Astrocyte of the spinal cord (primary cell): Measurements from ENCODE around the gene ADAMTSL3.
A peak's percentile ranks its signal among the peaks of the same experiment; 100 is the strongest.

ENCODE experiments used
- DNase-seq: peaks from one replicate; pipeline ENCODE4 v3.0.0; 2011; ENCODE audit warnings: low read depth, low spot score
- H3K4me3 ChIP-seq: 2 replicates; pipeline ENCODE4 v1.5.1; 2011; ENCODE audit warnings: low read depth, mild to moderate bottlenecking, low read length, moderate library complexity
- CTCF ChIP-seq: IDR thresholded peaks from 2 replicates; pipeline ENCODE4 v1.5.1; 2012; ENCODE audit warnings: low read depth, mild to moderate bottlenecking, low read length, inconsistent platforms
- in situ Hi-C: cut with HindIII; loops from 2 replicates; pipeline ENCODE4 v1.10.0; 2017; ENCODE audit warnings: low sequenced_read_pairs

ADAMTSL3 gene

DNA sequence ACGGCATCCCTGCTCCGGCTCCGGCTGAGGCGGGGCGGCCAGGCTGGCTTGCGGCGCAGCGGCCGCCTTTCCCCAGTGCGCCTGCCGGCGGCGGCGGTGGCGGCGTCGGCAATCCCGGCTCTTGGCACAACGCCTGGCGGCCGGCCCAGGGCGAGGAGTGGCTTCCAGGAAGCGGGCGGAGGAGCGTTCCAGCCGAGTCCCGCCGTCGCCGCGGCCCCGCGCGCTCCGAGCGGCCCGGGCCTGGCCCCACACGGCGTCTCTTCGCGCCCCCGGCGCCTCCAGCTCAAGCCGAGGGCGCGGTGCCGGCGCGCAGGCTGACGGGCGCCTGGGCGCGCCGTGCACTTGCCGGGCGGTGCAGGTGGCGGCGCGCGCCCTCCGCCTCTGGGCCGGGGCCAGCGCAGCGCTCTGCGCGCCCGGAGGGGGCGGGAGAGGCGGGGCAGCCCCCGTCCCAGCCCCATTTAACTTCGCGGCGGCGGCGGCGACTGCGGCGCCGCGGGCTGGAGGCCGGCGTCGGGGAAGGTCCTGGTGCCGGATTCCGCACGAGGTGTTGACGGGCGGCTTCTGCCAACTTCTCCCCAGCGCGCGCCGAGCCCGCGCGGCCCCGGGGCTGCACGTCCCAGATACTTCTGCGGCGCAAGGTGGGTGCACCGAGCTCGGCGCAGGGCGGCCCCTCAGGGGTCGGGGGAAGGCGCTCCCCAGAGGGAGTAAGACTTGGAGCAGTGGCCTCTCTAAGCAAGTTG lies at the start of gene ADAMTSL3:
TSS of gene ADAMTSL3 (plus strand) at position 485 of the 740 bp plus-strand sequence. CDS start 1,639 bp downstream, outside the sequence.
- in situ Hi-C loops, result no loop called here
- no peak within 1 kb of the TSS for H3K4me3 ChIP-seq
- TF ChIP-seq CTCF, result no peak
- DNase-seq, result peak; percentile 11

DNA sequence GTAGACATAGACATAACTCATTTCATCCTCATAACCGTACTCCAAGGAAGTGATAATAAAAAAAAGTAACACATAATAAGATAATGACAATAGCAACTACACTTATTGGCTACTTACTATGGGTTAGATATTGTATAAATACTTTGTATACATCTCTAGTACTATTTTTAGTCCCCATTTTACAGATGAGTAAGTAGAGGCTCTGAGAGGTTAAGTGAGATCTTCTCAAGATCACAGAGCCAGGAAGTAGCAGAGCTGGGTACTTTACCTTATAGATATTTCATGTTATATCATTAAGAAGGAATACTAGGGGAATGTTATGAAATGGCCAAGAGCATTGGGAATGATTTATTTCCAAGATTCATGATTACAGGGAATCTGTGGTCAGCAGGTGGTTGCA lies 49.4 kb upstream of the ADAMTSL3 start:
- TF ChIP-seq CTCF, result no peak
- in situ Hi-C loops, result no loop called here
- DNase-seq, result no peak
- H3K4me3 ChIP-seq, result no peak overlapping the region

DNA sequence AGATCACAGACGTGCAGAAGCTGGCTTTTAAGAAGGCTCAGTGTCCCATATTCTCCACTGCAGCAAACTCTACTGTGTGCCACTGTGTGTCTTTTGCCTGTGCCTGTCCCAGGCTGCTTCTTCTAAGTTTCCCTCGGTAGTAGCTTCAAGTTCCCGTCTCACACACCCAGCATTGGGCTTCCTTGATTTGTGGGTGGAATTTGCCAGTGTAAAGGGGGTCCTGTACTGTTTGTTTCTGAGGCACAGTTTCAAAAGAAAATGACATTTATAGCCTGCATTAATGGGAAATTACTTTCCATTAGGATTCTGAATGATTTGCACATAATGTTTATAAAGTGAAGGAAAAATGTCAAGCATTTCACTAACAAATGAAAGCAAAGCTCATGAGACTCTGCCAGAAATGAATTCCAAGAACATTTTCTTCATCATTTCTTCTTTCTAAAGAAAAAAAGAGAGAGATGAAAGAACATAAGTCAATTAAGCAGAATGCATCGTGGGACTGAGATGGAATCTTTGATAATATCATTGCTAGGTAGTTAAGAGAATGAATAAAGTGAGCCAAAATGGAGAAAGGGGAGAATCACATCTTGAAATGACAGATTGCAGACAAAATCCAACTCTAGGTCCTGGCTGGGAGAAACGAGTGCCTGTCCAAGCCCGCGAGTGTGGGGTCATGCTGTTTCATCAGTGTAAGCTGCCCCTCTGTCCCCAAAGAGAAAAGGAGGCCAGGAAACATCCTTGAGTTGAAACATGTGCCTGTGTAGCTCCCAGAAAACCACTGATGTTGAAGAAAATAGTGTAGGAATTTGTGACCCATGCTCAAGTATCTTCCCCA lies 48.6 kb upstream of the ADAMTSL3 start:
- no peak overlapping the region for H3K4me3 ChIP-seq
- in situ Hi-C loops, result no loop called here
- no peak for TF ChIP-seq CTCF
- DNase-seq, result no peak

GRCh38 chr15:83610132-83610531 lies 43.8 kb upstream of the ADAMTSL3 start:
- TF ChIP-seq CTCF, result no peak
- no peak for DNase-seq
- in situ Hi-C loops, result no loop called here
- H3K4me3 ChIP-seq, result no peak overlapping the region

GRCh38 chr15:83610901-83611685 lies 42.8 kb upstream of the ADAMTSL3 start:
- in situ Hi-C loops, result no loop called here
- DNase-seq, result no peak
- no peak overlapping the region for H3K4me3 ChIP-seq
- TF ChIP-seq CTCF, result no peak

GRCh38 chr15:83612226-83612625 lies 41.7 kb upstream of the ADAMTSL3 start:
- in situ Hi-C loops, result no loop called here
- no peak for TF ChIP-seq CTCF

More at GRCh38 chr15:83612226-83612625, 41.7 kb upstream of the ADAMTSL3 start:
- DNase-seq, result no peak
- no peak overlapping the region for H3K4me3 ChIP-seq
